ENCODE data around the gene TEP1. TPM values are rescaled to one million over a fixed set of nuclear protein-coding genes. Genes with fewer than 3 reads are reported as not detected.

Gene TEP1
- total RNA-seq, 1 donor from 2014 or later: 24.6 TPM

GRCh38 chr14:20419419-20419818 is 6.1 kb upstream of the TEP1 start:
- Histone ChIP-seq H3K4me1 (no peaks in the 10 kb centered on the region), H3K4me3 (no peak overlapping the region), H3K9me3 (no peaks in the 10 kb centered on the region), H3K27ac (no peak overlapping the region), H3K36me3 (no peaks in the 10 kb centered on the region), H3K27me3 (no peaks in the 10 kb centered on the region)
- no peak for DNase-seq (ENCODE audit: extremely low spot score in 2 of 2)
- intact Hi-C loops (cut with DNase I): loop anchor here (10.0 kb wide), 1 partner anchor 195 kb away; no protein-coding TSS in a partner anchor
- no peak for TF ChIP-seq POLR2AphosphoS5 (IDR thresholded peaks at IDR 0.05; ENCODE audit: insufficient read depth in 1 of 2, low read depth in 1 of 2)

- no peaks in the 10 kb centered on the region for H3K9me3 ChIP-seq
- no peak for TF ChIP-seq CTCF (IDR thresholded peaks at IDR 0.05)
- TF ChIP-seq POLR2AphosphoS5 (IDR thresholded peaks at IDR 0.05; ENCODE audit: insufficient read depth in 1 of 2, low read depth in 1 of 2): no peak
- TF ChIP-seq POLR2A (IDR thresholded peaks at IDR 0.05): no peak
- DNase-seq (ENCODE audit: extremely low spot score in 2 of 2): no peak
- H3K4me3 ChIP-seq: no peak overlapping the region
- intact Hi-C loops (cut with DNase I): loop anchor here (10.0 kb wide), 1 partner anchor 196 kb away; no protein-coding TSS in a partner anchor
- H3K27ac ChIP-seq: no peak overlapping the region
- H3K4me1 ChIP-seq: peaks cover 8% of the 10 kb centered on the region
- H3K36me3 ChIP-seq: no peaks in the 10 kb centered on the region
- no peaks in the 10 kb centered on the region for H3K27me3 ChIP-seq
These were observed 5.2 kb upstream of the TEP1 start for GRCh38 chr14:20418501-20418909.

- H3K9me3 ChIP-seq: no peaks in the 10 kb centered on the region
- H3K4me1 ChIP-seq: peaks cover 9% of the 10 kb centered on the region
- no peaks in the 10 kb centered on the region for H3K36me3 ChIP-seq
- no peaks in the 10 kb centered on the region for H3K27me3 ChIP-seq
- no peak overlapping the region for H3K4me3 ChIP-seq
- intact Hi-C loops (cut with DNase I): loop anchor here (10.0 kb wide), 1 partner anchor 197 kb away; no protein-coding TSS in a partner anchor
- DNase-seq (ENCODE audit: extremely low spot score in 2 of 2): no peak
- H3K27ac ChIP-seq: no peak overlapping the region
- TF ChIP-seq CTCF (IDR thresholded peaks at IDR 0.05) (no peak), POLR2AphosphoS5 (IDR thresholded peaks at IDR 0.05; ENCODE audit: insufficient read depth in 1 of 2, low read depth in 1 of 2) (no peak), POLR2A (IDR thresholded peaks at IDR 0.05) (no peak)
These were observed 4.2 kb upstream of the TEP1 start for GRCh38 chr14:20417250-20418186.

GRCh38 chr14:20416223-20416622 is 2.9 kb upstream of the TEP1 start:
- TF ChIP-seq CTCF (IDR thresholded peaks at IDR 0.05) (no peak), POLR2AphosphoS5 (IDR thresholded peaks at IDR 0.05; ENCODE audit: insufficient read depth in 1 of 2, low read depth in 1 of 2) (no peak), POLR2A (IDR thresholded peaks at IDR 0.05) (no peak)
- H3K4me3 ChIP-seq: no peak overlapping the region
- no peak overlapping the region for H3K27ac ChIP-seq
- peaks cover 22% of the 10 kb centered on the region for H3K4me1 ChIP-seq
- no peaks in the 10 kb centered on the region for H3K36me3 ChIP-seq
- H3K27me3 ChIP-seq: no peaks in the 10 kb centered on the region
- no peaks in the 10 kb centered on the region for H3K9me3 ChIP-seq
- no peak for DNase-seq (ENCODE audit: extremely low spot score in 2 of 2)
- intact Hi-C loops (cut with DNase I): loop anchor here (10.0 kb wide), 1 partner anchor 199 kb away; no protein-coding TSS in a partner anchor

- Histone ChIP-seq H3K9me3 (no peaks in the 10 kb centered on the region), H3K27me3 (no peaks in the 10 kb centered on the region), H3K36me3 (no peaks in the 10 kb centered on the region), H3K4me1 (peaks cover 26% of the 10 kb centered on the region), H3K27ac (no peak overlapping the region), H3K4me3 (no peak overlapping the region)
- DNase-seq (ENCODE audit: extremely low spot score in 2 of 2): no peak
- TF ChIP-seq CTCF (IDR thresholded peaks at IDR 0.05): peak in 2 of 3 experiments; percentile 0 to 47
- TF ChIP-seq POLR2A (IDR thresholded peaks at IDR 0.05): no peak
- intact Hi-C loops (cut with DNase I): loop anchor here (10.0 kb wide), 1 partner anchor 199 kb away; no protein-coding TSS in a partner anchor
These were observed 2.5 kb upstream of the TEP1 start for GRCh38 chr14:20415782-20416206.

All from vagina (tissue), 2 donors.